ENCODE data around the gene AP1G2. TPM values are rescaled to one million over a fixed set of nuclear protein-coding genes. Genes with fewer than 3 reads are reported as not detected.

The AP1G2 gene
- total RNA-seq, 1 donor from 2014 or later, result 145 TPM

- intact Hi-C loops (cut with micrococcal nuclease), result loop anchor here (5.0 to 10.0 kb wide), 2 partner anchors 877 to 1040 kb away; partner anchors contain the start of gene SDR39U1
- peaks cover 46% of the 10 kb centered on the region for H3K36me3 Mint-ChIP-seq (ENCODE audit: low read depth)
- H3K4me3 Mint-ChIP-seq, result peak overlapping the region; percentile 39
- no peaks in the 10 kb centered on the region for H3K9me3 Mint-ChIP-seq
- H3K27ac Mint-ChIP-seq, result peak overlapping the region; percentile 18
- no peak for DNase-seq (ENCODE audit: low spot score)
- H3K4me1 Mint-ChIP-seq (ENCODE audit: low read depth), result peaks cover 38% of the 10 kb centered on the region
- no peaks in the 10 kb centered on the region for H3K27me3 Mint-ChIP-seq (ENCODE audit: insufficient read depth)
These were observed 2.7 kb downstream of the AP1G2 start for GRCh38 chr14:23564876-23565275.

GRCh38 chr14:23564181-23564812, 3.3 kb downstream of the AP1G2 start:
- intact Hi-C loops (cut with micrococcal nuclease), result loop anchor here (10.0 kb wide), 1 partner anchor 1039 kb away; no protein-coding TSS in a partner anchor
- no peaks in the 10 kb centered on the region for H3K27me3 Mint-ChIP-seq (ENCODE audit: insufficient read depth)
- H3K4me1 Mint-ChIP-seq (ENCODE audit: low read depth), result peaks cover 36% of the 10 kb centered on the region
- peak overlapping the region; percentile 57 for H3K4me3 Mint-ChIP-seq
- no peaks in the 10 kb centered on the region for H3K9me3 Mint-ChIP-seq
- peaks cover 52% of the 10 kb centered on the region for H3K36me3 Mint-ChIP-seq (ENCODE audit: low read depth)
- peak overlapping the region; percentile 18 for H3K27ac Mint-ChIP-seq
- no peak for DNase-seq (ENCODE audit: low spot score)

GRCh38 chr14:23563473-23564180, 4.0 kb downstream of the AP1G2 start:
- no peaks in the 10 kb centered on the region for H3K9me3 Mint-ChIP-seq
- H3K27ac Mint-ChIP-seq, result no peak overlapping the region
- H3K4me1 Mint-ChIP-seq (ENCODE audit: low read depth), result peaks cover 29% of the 10 kb centered on the region
- H3K27me3 Mint-ChIP-seq (ENCODE audit: insufficient read depth), result no peaks in the 10 kb centered on the region
- no peak for DNase-seq (ENCODE audit: low spot score)
- H3K4me3 Mint-ChIP-seq, result no peak overlapping the region
- intact Hi-C loops (cut with micrococcal nuclease), result loop anchor here (10.0 kb wide), 1 partner anchor 1039 kb away; no protein-coding TSS in a partner anchor
- H3K36me3 Mint-ChIP-seq (ENCODE audit: low read depth), result peaks cover 56% of the 10 kb centered on the region

GRCh38 chr14:23562822-23563472, 4.6 kb downstream of the AP1G2 start:
- Mint-ChIP-seq H3K4me1 (ENCODE audit: low read depth) (peaks cover 29% of the 10 kb centered on the region), H3K36me3 (ENCODE audit: low read depth) (peaks cover 57% of the 10 kb centered on the region), H3K27ac (no peak overlapping the region), H3K4me3 (no peak overlapping the region), H3K27me3 (ENCODE audit: insufficient read depth) (no peaks in the 10 kb centered on the region), H3K9me3 (no peaks in the 10 kb centered on the region)
- peak; percentile 31 for DNase-seq (ENCODE audit: low spot score)
- intact Hi-C loops (cut with micrococcal nuclease), result loop anchor here (1.0 to 10.0 kb wide), 3 partner anchors 85 to 1038 kb away; no protein-coding TSS in a partner anchor

GRCh38 chr14:23561873-23562821, 5.4 kb downstream of the AP1G2 start:
- no peaks in the 10 kb centered on the region for H3K9me3 Mint-ChIP-seq
- intact Hi-C loops (cut with micrococcal nuclease), result loop anchor here (1.0 to 10.0 kb wide), 3 partner anchors 84 to 1037 kb away; no protein-coding TSS in a partner anchor
- H3K4me1 Mint-ChIP-seq (ENCODE audit: low read depth), result peaks cover 30% of the 10 kb centered on the region
- peaks cover 57% of the 10 kb centered on the region for H3K36me3 Mint-ChIP-seq (ENCODE audit: low read depth)
- H3K27ac Mint-ChIP-seq, result no peak overlapping the region
- no peak for DNase-seq (ENCODE audit: low spot score)
- H3K27me3 Mint-ChIP-seq (ENCODE audit: insufficient read depth), result no peaks in the 10 kb centered on the region
- no peak overlapping the region for H3K4me3 Mint-ChIP-seq

- Mint-ChIP-seq H3K9me3 (no peaks in the 10 kb centered on the region), H3K4me3 (no peak overlapping the region), H3K36me3 (ENCODE audit: low read depth) (peaks cover 53% of the 10 kb centered on the region), H3K27ac (no peak overlapping the region), H3K4me1 (ENCODE audit: low read depth) (peaks cover 32% of the 10 kb centered on the region), H3K27me3 (ENCODE audit: insufficient read depth) (no peaks in the 10 kb centered on the region)
- intact Hi-C loops (cut with micrococcal nuclease), result loop anchor here (10.0 kb wide), 1 partner anchor 1036 kb away; no protein-coding TSS in a partner anchor
- DNase-seq (ENCODE audit: low spot score), result no peak
These were observed 6.3 kb downstream of the AP1G2 start for GRCh38 chr14:23561259-23561658.

- intact Hi-C loops (cut with micrococcal nuclease), result loop anchor here (1.0 to 10.0 kb wide), 3 partner anchors 9 to 1035 kb away; partner anchors contain the start of genes DCAF11, NRL and ZFHX2
- H3K36me3 Mint-ChIP-seq (ENCODE audit: low read depth), result peaks cover 47% of the 10 kb centered on the region
- H3K27me3 Mint-ChIP-seq (ENCODE audit: insufficient read depth), result no peaks in the 10 kb centered on the region
- H3K4me3 Mint-ChIP-seq, result no peak overlapping the region
- H3K4me1 Mint-ChIP-seq (ENCODE audit: low read depth), result peaks cover 39% of the 10 kb centered on the region
- no peak for DNase-seq (ENCODE audit: low spot score)
- no peaks in the 10 kb centered on the region for H3K9me3 Mint-ChIP-seq
- H3K27ac Mint-ChIP-seq, result peak overlapping the region; percentile 41
These were observed 7.6 kb downstream of the AP1G2 start for GRCh38 chr14:23559926-23560520.

- peaks cover 41% of the 10 kb centered on the region for H3K36me3 Mint-ChIP-seq (ENCODE audit: low read depth)
- H3K27ac Mint-ChIP-seq, result peak overlapping the region; percentile 29
- intact Hi-C loops (cut with micrococcal nuclease), result loop anchor here (1.0 to 5.0 kb wide), 2 partner anchors 8 to 553 kb away; partner anchors contain the start of genes DCAF11, NRL and ZFHX2
These were observed 8.3 kb downstream of the AP1G2 start for GRCh38 chr14:23559010-23559925.

GRCh38 chr14:23558346-23559009, 9.1 kb downstream of the AP1G2 start:
- H3K9me3 Mint-ChIP-seq, result no peaks in the 10 kb centered on the region
- DNase-seq (ENCODE audit: low spot score), result no peak
- H3K27me3 Mint-ChIP-seq (ENCODE audit: insufficient read depth), result no peaks in the 10 kb centered on the region
- H3K4me3 Mint-ChIP-seq, result peak overlapping the region; percentile 79
- peaks cover 39% of the 10 kb centered on the region for H3K4me1 Mint-ChIP-seq (ENCODE audit: low read depth)
- peaks cover 36% of the 10 kb centered on the region for H3K36me3 Mint-ChIP-seq (ENCODE audit: low read depth)
- peak overlapping the region; percentile 29 for H3K27ac Mint-ChIP-seq
- intact Hi-C loops (cut with micrococcal nuclease), result loop anchor here (1.0 to 5.0 kb wide), 2 partner anchors 7 to 554 kb away; partner anchors contain the start of genes DCAF11, NRL and ZFHX2

More at GRCh38 chr14:23559010-23559925, 8.3 kb downstream of the AP1G2 start:
- Mint-ChIP-seq H3K4me3 (peak overlapping the region; percentile 42), H3K4me1 (ENCODE audit: low read depth) (peaks cover 39% of the 10 kb centered on the region), H3K9me3 (no peaks in the 10 kb centered on the region), H3K27me3 (ENCODE audit: insufficient read depth) (no peaks in the 10 kb centered on the region)
- peak; percentile 47 for DNase-seq (ENCODE audit: low spot score)

- Mint-ChIP-seq H3K27me3 (ENCODE audit: insufficient read depth) (no peaks in the 10 kb centered on the region), H3K27ac (peak overlapping the region; percentile 77), H3K4me3 (peak overlapping the region; percentile 79), H3K4me1 (ENCODE audit: low read depth) (peaks cover 34% of the 10 kb centered on the region), H3K36me3 (ENCODE audit: low read depth) (peaks cover 33% of the 10 kb centered on the region), H3K9me3 (no peaks in the 10 kb centered on the region)
- intact Hi-C loops (cut with micrococcal nuclease), result loop anchor here (5.0 kb wide), 1 partner anchor 554 kb away; the partner anchor contains the start of genes DCAF11 and NRL
- no peak for DNase-seq (ENCODE audit: low spot score)
These were observed 9.6 kb downstream of the AP1G2 start for GRCh38 chr14:23557946-23558345.
